ENCODE results near the gene WDR35.

The WDR35 gene

GRCh38 chr2:20023688-20024087, 33.8 kb upstream of the WDR35 start:
- Histone ChIP-seq H3K27me3 (replicated peaks; ENCODE audit: control insufficient read depth, insufficient read depth, low read length) (no peaks in the 10 kb centered on the region), H3K9me3 (ENCODE audit: control insufficient read depth, low read length) (peaks cover 10% of the 10 kb centered on the region), H3K4me1 (ENCODE audit: control insufficient read depth, insufficient read depth, low read length) (peaks cover 14% of the 10 kb centered on the region), H3K9ac (ENCODE audit: low read length) (no peak overlapping the region), H3K36me3 (ENCODE audit: control insufficient read depth, insufficient read depth, low read length, severe bottlenecking) (peaks cover 14% of the 10 kb centered on the region), H3K4me3 (ENCODE audit: low read length) (no peak overlapping the region)
- DNase-seq (ENCODE audit: low read depth) = no peak

- Histone ChIP-seq H3K9ac (ENCODE audit: low read length) (no peak overlapping the region), H3K9me3 (ENCODE audit: control insufficient read depth, low read length) (peaks cover 10% of the 10 kb centered on the region), H3K36me3 (ENCODE audit: control insufficient read depth, insufficient read depth, low read length, severe bottlenecking) (no peaks in the 10 kb centered on the region), H3K4me3 (ENCODE audit: low read length) (no peak overlapping the region), H3K4me1 (ENCODE audit: control insufficient read depth, insufficient read depth, low read length) (no peaks in the 10 kb centered on the region), H3K27me3 (replicated peaks; ENCODE audit: control insufficient read depth, insufficient read depth, low read length) (no peaks in the 10 kb centered on the region)
- no peak for DNase-seq (ENCODE audit: low read depth)
Observed at GRCh38 chr2:20021405-20022009, 31.6 kb upstream of the WDR35 start.

DNA sequence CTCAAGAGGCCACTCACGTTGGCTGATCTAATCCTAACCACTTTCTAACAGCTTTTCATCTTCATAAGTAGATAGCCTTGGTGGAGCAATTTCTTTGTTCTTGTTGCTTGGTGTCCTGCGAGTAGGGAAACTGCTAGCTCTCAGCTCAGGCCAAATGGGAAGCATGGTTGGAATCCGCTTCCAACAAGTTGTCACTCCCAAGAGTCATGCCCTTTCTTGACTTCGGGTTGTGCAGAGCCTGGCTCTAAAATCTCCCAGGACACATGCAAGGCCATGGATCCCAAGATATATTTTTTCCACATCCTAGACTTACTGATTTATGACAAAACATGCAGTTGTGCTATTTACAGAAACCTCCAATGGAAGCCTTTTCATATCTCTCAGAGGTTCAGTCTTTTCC, 29.8 kb upstream of the WDR35 start:
- H3K27me3 ChIP-seq (replicated peaks; ENCODE audit: control insufficient read depth, insufficient read depth, low read length) = no peaks in the 10 kb centered on the region
- DNase-seq (ENCODE audit: low read depth) = no peak
- no peaks in the 10 kb centered on the region for H3K4me1 ChIP-seq (ENCODE audit: control insufficient read depth, insufficient read depth, low read length)
- H3K9ac ChIP-seq (ENCODE audit: low read length) = no peak overlapping the region
- H3K9me3 ChIP-seq (ENCODE audit: control insufficient read depth, low read length) = peaks cover 11% of the 10 kb centered on the region
- no peak overlapping the region for H3K4me3 ChIP-seq (ENCODE audit: low read length)
- no peaks in the 10 kb centered on the region for H3K36me3 ChIP-seq (ENCODE audit: control insufficient read depth, insufficient read depth, low read length, severe bottlenecking)

DNA sequence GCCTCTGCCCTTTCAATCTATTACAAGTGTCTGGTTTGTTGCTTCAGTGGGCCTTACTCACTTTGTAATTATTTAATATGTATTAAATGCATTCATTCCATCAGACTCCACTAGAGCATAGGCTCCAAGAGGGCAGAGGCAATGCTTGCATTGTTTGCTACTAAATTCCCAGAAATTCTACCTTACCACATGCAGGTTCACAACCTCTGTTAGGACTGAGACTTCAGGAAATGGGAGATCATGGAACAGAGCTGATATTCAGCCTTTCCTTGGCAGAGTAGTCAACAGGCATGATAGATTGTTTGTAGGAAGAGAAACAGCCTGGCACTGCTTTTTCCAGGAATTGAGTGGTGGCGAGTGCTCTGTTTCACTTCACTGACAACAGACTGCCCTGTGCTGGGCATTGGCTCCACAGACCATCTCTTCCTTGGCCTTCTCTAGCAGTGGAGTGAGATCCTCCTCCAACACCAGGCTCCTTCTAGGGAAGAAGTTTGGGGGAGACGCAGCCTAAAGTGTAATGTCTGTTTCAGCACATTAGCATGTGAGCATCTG, 28.8 kb upstream of the WDR35 start:
- H3K27me3 ChIP-seq (replicated peaks; ENCODE audit: control insufficient read depth, insufficient read depth, low read length) = no peaks in the 10 kb centered on the region
- H3K9ac ChIP-seq (ENCODE audit: low read length) = no peak overlapping the region
- H3K9me3 ChIP-seq (ENCODE audit: control insufficient read depth, low read length) = peaks cover 13% of the 10 kb centered on the region
- no peaks in the 10 kb centered on the region for H3K36me3 ChIP-seq (ENCODE audit: control insufficient read depth, insufficient read depth, low read length, severe bottlenecking)
- no peak overlapping the region for H3K4me3 ChIP-seq (ENCODE audit: low read length)
- no peaks in the 10 kb centered on the region for H3K4me1 ChIP-seq (ENCODE audit: control insufficient read depth, insufficient read depth, low read length)
- DNase-seq (ENCODE audit: low read depth) = no peak

DNA sequence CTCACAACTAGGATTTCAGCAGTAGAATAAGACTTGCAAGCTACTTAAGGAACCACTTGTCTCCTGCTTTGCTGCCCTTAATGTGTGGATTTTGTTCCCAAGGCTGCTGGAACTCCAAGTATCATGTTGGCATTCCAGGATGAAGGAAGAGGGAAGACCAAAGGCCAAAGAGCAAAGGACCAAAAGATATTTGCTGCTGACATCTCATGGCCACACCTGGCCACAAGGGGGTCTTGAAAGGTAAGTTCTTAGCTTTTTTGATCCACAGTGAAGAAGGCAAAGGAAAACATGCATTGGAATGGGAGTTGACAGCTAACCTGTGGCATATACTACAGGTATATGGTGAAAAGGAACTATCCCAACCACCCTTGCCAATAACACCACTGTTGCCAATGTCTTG, 26.4 kb upstream of the WDR35 start:
- no peak for DNase-seq (ENCODE audit: low read depth)
- H3K4me1 ChIP-seq (ENCODE audit: control insufficient read depth, insufficient read depth, low read length) = peaks cover 8% of the 10 kb centered on the region
- no peak overlapping the region for H3K9ac ChIP-seq (ENCODE audit: low read length)
- no peaks in the 10 kb centered on the region for H3K36me3 ChIP-seq (ENCODE audit: control insufficient read depth, insufficient read depth, low read length, severe bottlenecking)
- peaks cover 4% of the 10 kb centered on the region for H3K27me3 ChIP-seq (replicated peaks; ENCODE audit: control insufficient read depth, insufficient read depth, low read length)
- H3K4me3 ChIP-seq (ENCODE audit: low read length) = no peak overlapping the region
- H3K9me3 ChIP-seq (ENCODE audit: control insufficient read depth, low read length) = peaks cover 11% of the 10 kb centered on the region

DNA sequence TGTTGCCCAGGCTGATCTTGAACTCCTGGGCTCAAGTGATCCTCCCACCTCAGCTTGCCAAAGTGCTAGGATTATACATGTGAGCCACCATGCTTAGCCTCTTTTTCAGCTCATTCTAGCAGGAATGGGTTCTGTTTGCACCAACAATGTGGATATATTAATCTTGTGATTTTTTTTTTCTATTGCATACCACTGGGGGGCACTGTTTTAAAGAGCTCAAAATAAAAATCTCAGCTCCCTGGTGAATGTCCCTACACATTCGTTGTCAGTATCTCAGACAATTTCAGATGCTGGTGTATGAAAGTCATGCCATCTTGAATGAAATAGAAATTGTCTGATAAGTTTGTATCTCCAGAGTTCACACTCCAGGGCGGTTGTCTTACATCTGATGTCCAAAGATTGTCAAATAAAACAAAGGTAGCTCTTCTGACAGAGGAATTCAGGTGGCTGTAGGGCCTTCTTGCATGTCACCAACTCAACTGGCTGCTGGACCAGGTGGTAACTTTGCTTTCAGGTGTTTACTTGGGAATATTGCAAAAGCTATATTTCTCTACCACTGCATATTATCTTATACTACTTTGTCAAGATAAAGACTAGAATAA, 25.7 kb upstream of the WDR35 start:
- Histone ChIP-seq H3K9me3 (ENCODE audit: control insufficient read depth, low read length) (peaks cover 4% of the 10 kb centered on the region), H3K4me3 (ENCODE audit: low read length) (no peak overlapping the region), H3K4me1 (ENCODE audit: control insufficient read depth, insufficient read depth, low read length) (peaks cover 8% of the 10 kb centered on the region), H3K9ac (ENCODE audit: low read length) (no peak overlapping the region), H3K36me3 (ENCODE audit: control insufficient read depth, insufficient read depth, low read length, severe bottlenecking) (no peaks in the 10 kb centered on the region), H3K27me3 (replicated peaks; ENCODE audit: control insufficient read depth, insufficient read depth, low read length) (peaks cover 6% of the 10 kb centered on the region)
- peak; percentile 86 for DNase-seq (ENCODE audit: low read depth)

DNA sequence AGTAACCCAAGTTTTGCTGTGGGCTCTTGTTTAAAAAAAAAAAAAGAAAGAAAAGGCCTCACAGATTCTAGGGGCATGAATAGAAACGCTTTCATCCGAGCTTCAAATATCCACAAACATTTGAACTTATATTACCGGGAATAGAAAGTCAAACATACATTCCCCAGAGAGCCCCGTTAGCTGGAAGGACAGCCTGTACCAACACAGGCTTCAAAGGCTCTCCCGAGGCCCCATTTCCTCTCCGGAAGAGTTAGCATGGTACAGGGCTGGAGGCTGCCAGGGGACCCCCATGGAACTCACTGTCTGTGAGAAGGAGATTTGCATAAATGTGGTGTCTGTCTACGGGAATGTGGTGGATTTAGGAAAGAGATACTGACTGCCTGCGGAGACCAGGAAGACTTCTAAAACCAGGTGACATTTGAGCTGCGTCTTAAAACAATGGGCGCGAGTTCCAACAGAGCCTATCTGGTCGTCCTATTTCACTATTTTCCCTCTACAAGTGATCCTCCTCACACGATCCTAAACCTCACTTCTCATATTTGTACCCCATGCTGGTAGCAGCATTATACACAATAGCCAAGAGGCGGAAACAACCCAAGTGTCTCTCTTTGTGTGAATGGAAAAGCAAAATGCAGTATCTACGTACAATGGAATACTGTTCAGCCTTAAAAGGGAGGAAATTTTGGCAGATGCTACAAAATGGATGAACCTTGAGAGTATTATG, 23.4 kb upstream of the WDR35 start:
- no peak for DNase-seq (ENCODE audit: low read depth)
- Histone ChIP-seq H3K4me3 (ENCODE audit: low read length) (peak overlapping the region; percentile 78), H3K27me3 (replicated peaks; ENCODE audit: control insufficient read depth, insufficient read depth, low read length) (peaks cover 6% of the 10 kb centered on the region), H3K36me3 (ENCODE audit: control insufficient read depth, insufficient read depth, low read length, severe bottlenecking) (no peaks in the 10 kb centered on the region), H3K4me1 (ENCODE audit: control insufficient read depth, insufficient read depth, low read length) (peaks cover 8% of the 10 kb centered on the region), H3K9me3 (ENCODE audit: control insufficient read depth, low read length) (peaks cover 3% of the 10 kb centered on the region), H3K9ac (ENCODE audit: low read length) (peak overlapping the region; percentile 84)

GRCh38 chr2:20012282-20013125, 22.6 kb upstream of the WDR35 start, which contains the start of gene MATN3:
TSS of gene MATN3 (minus strand) at chr2:20012668. CDS start at chr2:20012631, 37 bp downstream.
- no peaks in the 10 kb centered on the region for H3K36me3 ChIP-seq (ENCODE audit: control insufficient read depth, insufficient read depth, low read length, severe bottlenecking)
- peaks cover 6% of the 10 kb centered on the region for H3K27me3 ChIP-seq (replicated peaks; ENCODE audit: control insufficient read depth, insufficient read depth, low read length)

DNA sequence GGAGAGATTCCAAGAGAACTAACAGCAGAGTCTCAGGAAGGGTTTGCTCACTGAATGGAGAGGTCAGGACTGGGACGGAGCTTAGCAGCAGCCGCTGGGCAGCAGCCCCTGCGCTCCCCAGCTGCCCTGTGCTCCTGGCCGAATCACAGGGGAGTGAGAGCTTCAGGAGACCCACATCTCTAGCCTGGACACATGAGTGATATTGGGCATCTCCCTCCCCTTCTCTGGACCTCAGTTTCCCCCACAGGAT, 22.1 kb upstream of the WDR35 start:
- no peak for DNase-seq (ENCODE audit: low read depth)

More at GRCh38 chr2:20012282-20013125, 22.6 kb upstream of the WDR35 start, which contains the start of gene MATN3:
- DNase-seq (ENCODE audit: low read depth) = peak; percentile 75
- Histone ChIP-seq H3K4me3 (ENCODE audit: low read length) (peak within 1 kb of the TSS; percentile 78), H3K4me1 (ENCODE audit: control insufficient read depth, insufficient read depth, low read length) (peaks cover 8% of the 10 kb centered on the region), H3K9me3 (ENCODE audit: control insufficient read depth, low read length) (peaks cover 3% of the 10 kb centered on the region), H3K9ac (ENCODE audit: low read length) (peak within 1 kb of the TSS; percentile 84)

DNA sequence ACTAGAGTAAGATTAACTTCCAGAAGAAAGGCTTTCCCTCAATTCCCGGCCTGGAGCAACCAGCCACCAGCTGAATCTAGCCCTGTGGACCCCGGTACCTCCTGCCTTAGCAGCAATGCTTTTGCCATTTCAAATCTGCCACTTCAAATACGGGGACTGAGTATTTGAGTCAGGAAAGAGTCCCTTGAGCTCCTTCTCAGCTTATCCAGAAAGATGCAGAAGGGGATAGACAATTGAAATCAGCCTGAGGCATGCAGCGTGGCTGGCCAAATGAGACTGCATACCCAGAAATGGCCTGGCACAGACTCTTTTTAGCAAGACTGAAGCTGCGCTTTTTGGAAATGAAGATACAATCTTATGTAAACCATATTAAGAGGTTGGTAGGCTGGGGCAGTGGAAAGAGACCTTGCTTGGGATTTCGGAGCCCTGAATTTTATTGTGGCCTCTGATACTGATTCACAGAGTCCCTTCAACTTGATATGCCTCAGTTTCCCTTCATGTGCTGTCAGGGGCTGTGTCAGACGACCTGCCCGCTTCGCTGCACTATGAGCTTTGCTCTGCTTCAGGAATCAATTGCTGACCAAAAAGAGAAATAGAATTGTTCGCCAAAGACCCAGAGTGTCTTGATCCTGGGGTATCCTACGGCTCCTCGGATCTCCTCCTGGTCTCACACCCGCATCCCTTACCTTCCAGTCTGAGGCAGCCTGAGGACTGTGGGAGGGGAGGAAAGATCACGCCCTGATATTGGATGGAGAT, 21.5 kb upstream of the WDR35 start:
- Histone ChIP-seq H3K27me3 (replicated peaks; ENCODE audit: control insufficient read depth, insufficient read depth, low read length) (peaks cover 6% of the 10 kb centered on the region), H3K9ac (ENCODE audit: low read length) (peak overlapping the region; percentile 55), H3K36me3 (ENCODE audit: control insufficient read depth, insufficient read depth, low read length, severe bottlenecking) (no peaks in the 10 kb centered on the region), H3K9me3 (ENCODE audit: control insufficient read depth, low read length) (peaks cover 3% of the 10 kb centered on the region), H3K4me3 (ENCODE audit: low read length) (peak overlapping the region; percentile 78), H3K4me1 (ENCODE audit: control insufficient read depth, insufficient read depth, low read length) (peaks cover 8% of the 10 kb centered on the region)
- no peak for DNase-seq (ENCODE audit: low read depth)

More for the DNA sequence above, 22.1 kb upstream of the WDR35 start:
- H3K4me3 ChIP-seq (ENCODE audit: low read length) = peak overlapping the region; percentile 78
- H3K27me3 ChIP-seq (replicated peaks; ENCODE audit: control insufficient read depth, insufficient read depth, low read length) = peaks cover 6% of the 10 kb centered on the region
- H3K9ac ChIP-seq (ENCODE audit: low read length) = peak overlapping the region; percentile 55
- H3K9me3 ChIP-seq (ENCODE audit: control insufficient read depth, low read length) = peaks cover 3% of the 10 kb centered on the region
- H3K36me3 ChIP-seq (ENCODE audit: control insufficient read depth, insufficient read depth, low read length, severe bottlenecking) = no peaks in the 10 kb centered on the region
- peaks cover 8% of the 10 kb centered on the region for H3K4me1 ChIP-seq (ENCODE audit: control insufficient read depth, insufficient read depth, low read length)

Measured in adipocyte (in vitro differentiated cells).